Epithelial cell of esophagus (primary cell): ENCODE measurements around the gene WDR31.
"Not testable (repeated sequence)": the region's sequence is repeated elsewhere in the genome, so short reads cannot be mapped to it uniquely, and the experiment has no call there.

Experiments used
- DNase-seq: peaks from one replicate; pipeline ENCODE4 v3.0.0; 2010; ENCODE audit warnings: low read depth
- H3K4me3 ChIP-seq: 2 replicates; pipeline ENCODE4 v1.5.1; 2011; ENCODE audit warnings: mild to moderate bottlenecking, low read length, control low read depth
- TF ChIP-seq, protein P1 (sequence below): IDR thresholded peaks from 2 replicates; pipeline ENCODE4 v1.5.1; 2011; ENCODE audit warnings: low read depth, mild to moderate bottlenecking, low read length, control low read depth, inconsistent platforms; ENCODE audit not compliant: insufficient read depth; ENCODE audit errors: missing control alignments

The WDR31 gene

DNA sequence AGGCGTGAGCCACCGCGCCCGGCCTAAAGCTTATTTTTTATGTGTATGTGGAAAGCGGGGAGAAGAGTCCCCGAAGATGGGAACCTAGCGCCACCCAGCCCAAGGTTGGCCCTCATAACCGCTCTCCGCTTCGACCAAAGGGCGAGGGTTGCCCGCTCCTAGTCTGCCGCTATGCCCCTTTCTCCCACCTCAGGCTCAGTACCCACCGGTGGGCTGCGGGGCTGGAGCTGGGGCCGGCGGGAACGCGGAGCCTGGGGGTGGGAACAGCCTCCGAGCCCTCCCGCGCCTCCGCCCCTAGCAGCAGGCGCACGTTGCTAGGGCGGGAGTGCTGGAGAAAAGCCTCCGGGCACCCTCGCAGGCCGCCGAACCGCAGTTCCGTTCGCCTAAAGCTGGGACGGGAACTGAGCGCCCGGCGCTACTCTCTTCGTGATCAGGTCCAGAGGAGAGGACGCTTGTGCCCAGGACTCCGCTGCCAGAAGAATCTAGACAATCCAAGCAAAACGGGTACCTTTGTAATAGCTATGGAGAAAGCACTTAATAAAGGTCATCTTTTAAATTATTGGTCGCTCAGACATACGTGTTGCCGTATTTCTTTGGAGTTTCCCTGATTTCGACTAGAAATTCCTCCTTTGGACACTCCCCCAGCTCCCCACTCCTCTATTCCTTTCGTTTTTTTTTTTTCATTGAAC lies at the start of gene WDR31:
Gene WDR31 (minus strand): TSS at position 265 of the 689 bp plus-strand sequence. CDS start 8,253 bp downstream, outside the sequence.
- peak within 1 kb of the TSS; percentile 81 for H3K4me3 ChIP-seq
- TF ChIP-seq, protein P1, sequence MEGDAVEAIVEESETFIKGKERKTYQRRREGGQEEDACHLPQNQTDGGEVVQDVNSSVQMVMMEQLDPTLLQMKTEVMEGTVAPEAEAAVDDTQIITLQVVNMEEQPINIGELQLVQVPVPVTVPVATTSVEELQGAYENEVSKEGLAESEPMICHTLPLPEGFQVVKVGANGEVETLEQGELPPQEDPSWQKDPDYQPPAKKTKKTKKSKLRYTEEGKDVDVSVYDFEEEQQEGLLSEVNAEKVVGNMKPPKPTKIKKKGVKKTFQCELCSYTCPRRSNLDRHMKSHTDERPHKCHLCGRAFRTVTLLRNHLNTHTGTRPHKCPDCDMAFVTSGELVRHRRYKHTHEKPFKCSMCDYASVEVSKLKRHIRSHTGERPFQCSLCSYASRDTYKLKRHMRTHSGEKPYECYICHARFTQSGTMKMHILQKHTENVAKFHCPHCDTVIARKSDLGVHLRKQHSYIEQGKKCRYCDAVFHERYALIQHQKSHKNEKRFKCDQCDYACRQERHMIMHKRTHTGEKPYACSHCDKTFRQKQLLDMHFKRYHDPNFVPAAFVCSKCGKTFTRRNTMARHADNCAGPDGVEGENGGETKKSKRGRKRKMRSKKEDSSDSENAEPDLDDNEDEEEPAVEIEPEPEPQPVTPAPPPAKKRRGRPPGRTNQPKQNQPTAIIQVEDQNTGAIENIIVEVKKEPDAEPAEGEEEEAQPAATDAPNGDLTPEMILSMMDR = no peak
- peak; percentile 89 for DNase-seq

- no peak overlapping the region for H3K4me3 ChIP-seq
- TF ChIP-seq, protein P1 = no peak
- DNase-seq = no peak
These were observed 49.4 kb upstream of the WDR31 start for GRCh38 chr9:113389451-113389850.

GRCh38 chr9:113388833-113389232 lies 48.8 kb upstream of the WDR31 start:
- no peak overlapping the region for H3K4me3 ChIP-seq
- TF ChIP-seq, protein P1 = no peak
- no peak for DNase-seq

DNA sequence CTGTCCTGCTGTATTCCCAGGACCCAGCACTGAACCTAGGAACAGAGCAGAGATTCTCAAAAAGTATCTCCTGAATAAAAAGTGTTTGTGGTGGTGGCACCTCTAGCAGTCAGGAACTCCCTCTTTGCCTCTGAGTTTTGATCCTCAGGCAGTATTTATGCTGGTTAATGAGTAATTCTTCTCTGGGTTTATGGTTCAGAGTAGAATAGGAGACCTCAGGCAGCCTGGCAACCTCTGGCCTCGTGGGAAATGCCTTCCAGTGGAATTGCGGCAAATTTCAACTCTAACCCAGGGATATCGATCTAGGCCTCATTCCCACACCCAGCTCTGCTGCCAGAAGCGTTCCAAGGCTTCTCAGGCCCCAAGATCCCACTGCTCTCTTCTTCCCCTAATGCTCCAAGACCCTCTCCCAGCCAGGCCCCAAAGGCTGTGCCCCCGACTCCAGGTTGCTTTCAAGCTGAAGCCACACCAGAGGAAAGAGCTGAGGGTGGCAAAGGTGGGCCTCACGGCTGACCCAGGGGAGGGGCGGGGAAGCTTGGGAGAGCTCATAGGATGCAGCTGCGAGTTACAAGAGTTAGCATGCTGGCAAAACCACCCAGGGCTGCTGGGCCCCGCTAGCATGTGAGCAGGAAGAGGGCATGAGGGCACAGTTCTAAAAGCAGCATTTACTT lies 47.6 kb upstream of the WDR31 start:
- no peak for DNase-seq
- TF ChIP-seq, protein P1 = no peak
- H3K4me3 ChIP-seq = no peak overlapping the region

GRCh38 chr9:113386571-113387393 lies 46.7 kb upstream of the WDR31 start:
- TF ChIP-seq, protein P1 = no peak
- DNase-seq = peak; percentile 60
- no peak overlapping the region for H3K4me3 ChIP-seq

GRCh38 chr9:113381909-113382411 lies 41.9 kb upstream of the WDR31 start:
- peak; percentile 87 for DNase-seq

DNA sequence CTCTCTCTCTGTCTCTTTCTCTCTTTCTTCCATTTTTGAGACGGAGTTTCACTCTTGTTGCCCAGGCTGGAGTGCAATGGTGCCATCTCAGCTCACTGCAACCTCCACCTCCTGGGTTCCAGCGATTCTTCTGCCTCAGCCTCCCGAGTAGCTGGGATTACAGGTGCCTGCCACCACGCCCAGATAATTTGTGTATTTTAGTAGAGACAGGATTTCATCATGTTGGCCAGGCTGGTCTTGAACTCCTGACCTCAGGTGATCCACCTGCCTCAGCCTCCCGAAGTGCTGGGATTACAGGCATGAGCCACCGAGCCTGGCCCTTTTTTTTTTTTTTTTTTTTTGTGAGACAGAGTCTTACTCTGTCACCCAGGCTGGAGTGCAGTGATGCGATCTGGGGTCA lies 41.4 kb upstream of the WDR31 start:
- DNase-seq, H3K4me3 ChIP-seq: not testable (repeated sequence)

More at GRCh38 chr9:113381909-113382411, 41.9 kb upstream of the WDR31 start:
- H3K4me3 ChIP-seq = no peak overlapping the region
- TF ChIP-seq, protein P1 = no peak
